Activated effector memory CD4-positive, alpha-beta T cell treated with anti-CD3 and anti-CD28 coated beads, Interleukin-2, amount 50 U/mL, for 16 hours (primary cell): ENCODE data around the gene ASIC4.

ENCODE experiments used
- DNase-seq: peaks from one replicate; pipeline ENCODE4 v3.0.0-alpha.2; 2020

Gene ASIC4

GRCh38 chr2:219482674-219483405 is 31.4 kb upstream of the ASIC4 start:
- no peak for DNase-seq

GRCh38 chr2:219483451-219484342 is 30.6 kb upstream of the ASIC4 start:
- DNase-seq, result no peak

- no peak for DNase-seq
Measured at GRCh38 chr2:219484343-219485200, 29.7 kb upstream of the ASIC4 start.

GRCh38 chr2:219485201-219485580 is 29.1 kb upstream of the ASIC4 start:
- DNase-seq, result no peak

- no peak for DNase-seq
Measured at GRCh38 chr2:219486380-219486959, 27.8 kb upstream of the ASIC4 start.

GRCh38 chr2:219488149-219488843 is 26.0 kb upstream of the ASIC4 start:
- no peak for DNase-seq

- DNase-seq, result no peak
Measured at GRCh38 chr2:219488844-219489194, 25.5 kb upstream of the ASIC4 start.

- no peak for DNase-seq
Measured at GRCh38 chr2:219489315-219489714, 25.0 kb upstream of the ASIC4 start.

- no peak for DNase-seq
Measured at GRCh38 chr2:219490186-219490585, 24.1 kb upstream of the ASIC4 start.

- DNase-seq, result no peak
Measured at GRCh38 chr2:219490600-219491130, 23.6 kb upstream of the ASIC4 start.

GRCh38 chr2:219491278-219491963 is 22.9 kb upstream of the ASIC4 start:
- DNase-seq, result no peak

GRCh38 chr2:219492575-219492974 is 21.7 kb upstream of the ASIC4 start:
- DNase-seq, result no peak

GRCh38 chr2:219493086-219493485 is 21.2 kb upstream of the ASIC4 start:
- no peak for DNase-seq

- DNase-seq, result no peak
Measured at GRCh38 chr2:219494952-219495530, 19.2 kb upstream of the ASIC4 start.

GRCh38 chr2:219495531-219496122 is 18.7 kb upstream of the ASIC4 start:
- DNase-seq, result peak; percentile 81

GRCh38 chr2:219496247-219496824 is 17.9 kb upstream of the ASIC4 start:
- no peak for DNase-seq

- no peak for DNase-seq
Measured at GRCh38 chr2:219496825-219497494, 17.3 kb upstream of the ASIC4 start.

- DNase-seq, result peak; percentile 77
Measured at GRCh38 chr2:219497495-219498279, 16.6 kb upstream of the ASIC4 start.
